Natural killer cell treated with Interleukin-12 subunit alpha and Interleukin-12 subunit beta and Interleukin-15 and Interleukin-18, amount 100 ng/mL, for 72 hours (primary cell): Measurements from ENCODE around the gene CRNKL1. TPM values are rescaled to one million over a fixed set of nuclear protein-coding genes. Genes with fewer than 3 reads are reported as not detected.
"Not testable (repeated sequence)": the region's sequence is repeated elsewhere in the genome, so short reads cannot be mapped to it uniquely, and the experiment has no call there.

ENCODE experiments used
- ATAC-seq, 2 donors: fragments of 150-1000 bp; cut with Tn5 transposase in 1 of 2; sonication (Bioruptor Pico), chemical (Tn5 transposase) in 1 of 2; 2 replicates each; pipeline ENCODE4 v1.10.0; 2021
- DNase-seq: peaks from one replicate; pipeline ENCODE4 v3.0.0; 2022; ENCODE audit warnings: low spot score
- H3K27ac Mint-ChIP-seq, 2 donors: 1 replicate in 1 of 2; 2 replicates in 1 of 2; pipeline ENCODE4 v1.8.0; 2022; ENCODE audit warnings: mixed read lengths in 2 of 2, mild to moderate bottlenecking in 1 of 2, moderate library complexity in 1 of 2
- H3K27me3 Mint-ChIP-seq, 2 donors: 1 replicate in 1 of 2; 2 replicates in 1 of 2; pipeline ENCODE4 v1.8.0; 2022; ENCODE audit warnings: mixed read lengths in 2 of 2
- H3K36me3 Mint-ChIP-seq: one replicate; pipeline ENCODE4 v1.8.0; 2022; ENCODE audit warnings: mixed read lengths
- H3K4me1 Mint-ChIP-seq, 2 donors: 1 replicate in 1 of 2; 2 replicates in 1 of 2; pipeline ENCODE4 v1.8.0; 2022; ENCODE audit warnings: low read depth in 2 of 2, mixed read lengths in 2 of 2, mild to moderate bottlenecking in 1 of 2
- H3K4me3 Mint-ChIP-seq: one replicate; pipeline ENCODE4 v1.8.0; 2022; ENCODE audit warnings: mixed read lengths
- H3K9me3 Mint-ChIP-seq: 2 replicates; pipeline ENCODE4 v1.8.0; 2022; ENCODE audit warnings: mixed read lengths
- total RNA-seq, 2 donors: library from RNA; stranded (reverse); gene quantifications; one replicate each; pipeline ENCODE4 v1.2.3, GENCODE V29; 2022

The CRNKL1 gene
- total RNA-seq, 2 donors from 2014 or later: 18.7 to 24.2 TPM

DNA sequence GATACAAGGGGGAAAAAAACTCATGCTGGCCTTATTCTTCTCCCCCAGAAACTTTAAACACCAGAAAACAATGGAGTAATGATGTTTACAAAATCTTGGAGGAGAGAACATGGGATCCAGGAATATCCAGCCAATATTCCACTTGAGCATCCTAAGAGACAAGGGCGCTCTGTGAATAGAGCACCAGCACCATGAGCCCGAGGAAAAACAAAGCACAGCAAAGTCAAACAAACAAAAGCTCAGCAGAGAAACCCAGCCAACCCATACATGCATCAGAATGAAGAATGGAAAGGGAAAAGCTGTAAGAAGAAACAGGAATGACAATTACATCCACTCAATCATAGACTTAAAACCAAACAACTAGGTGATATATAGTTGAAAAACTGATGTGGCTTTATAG lies 39.7 kb downstream of the CRNKL1 start:
- no peak overlapping the region for H3K27ac Mint-ChIP-seq
- no peaks in the 10 kb centered on the region for H3K36me3 Mint-ChIP-seq
- ATAC-seq (no peak), DNase-seq (no peak)
- H3K4me1 Mint-ChIP-seq: peaks cover 4 to 6% of the 10 kb centered on the region in 2 donors
- H3K27me3 Mint-ChIP-seq: peaks cover 13 to 30% of the 10 kb centered on the region in 2 donors
- H3K4me3 Mint-ChIP-seq: no peak overlapping the region
- H3K9me3 Mint-ChIP-seq: no peaks in the 10 kb centered on the region

DNA sequence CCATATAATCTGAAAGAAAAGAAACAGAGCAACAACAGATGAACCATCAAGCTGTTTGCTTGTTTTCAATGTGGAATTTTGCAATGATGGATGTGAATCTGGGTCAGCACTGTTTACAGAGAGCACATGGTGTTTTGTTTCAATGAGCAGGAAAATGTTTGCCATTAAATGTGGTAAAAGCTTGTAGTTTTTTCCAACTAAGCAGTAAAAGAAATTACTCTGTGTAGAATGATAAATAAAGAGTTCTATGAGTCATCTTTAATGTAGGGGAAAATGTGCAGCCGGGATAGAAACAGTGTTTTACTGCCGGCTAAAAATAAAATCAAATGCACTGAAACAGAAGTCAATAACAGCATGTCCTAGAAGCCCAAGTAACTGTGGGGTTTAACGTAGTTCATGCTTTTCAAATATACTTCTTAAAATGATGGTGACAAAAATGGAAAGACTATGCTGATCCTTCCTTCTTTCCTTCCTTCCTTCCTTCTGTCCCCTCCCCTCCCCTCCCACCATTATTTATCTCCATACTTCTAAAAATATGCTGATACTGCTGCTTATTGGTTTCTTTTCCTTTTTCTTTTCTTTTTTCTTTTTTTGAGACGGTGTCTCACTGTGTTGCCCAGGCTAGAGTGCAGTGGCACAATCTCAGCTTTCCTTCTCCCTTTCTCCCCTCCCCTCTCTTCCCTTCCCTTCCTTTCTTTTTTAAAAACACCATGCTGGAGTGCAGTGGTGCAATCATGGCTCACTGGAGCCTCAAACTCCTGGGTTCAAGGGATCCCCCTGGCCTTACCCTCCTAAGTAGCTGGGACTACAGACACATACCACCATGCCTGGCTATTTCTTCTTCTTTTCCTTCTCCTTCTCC lies 41.4 kb downstream of the CRNKL1 start:
- Mint-ChIP-seq H3K27me3 (peaks cover 18 to 35% of the 10 kb centered on the region in 2 donors), H3K36me3 (no peaks in the 10 kb centered on the region), H3K4me1 (no peaks in the 10 kb centered on the region), H3K9me3 (no peaks in the 10 kb centered on the region), H3K27ac (no peak overlapping the region), H3K4me3 (no peak overlapping the region)
- no peak for ATAC-seq
- no peak for DNase-seq

DNA sequence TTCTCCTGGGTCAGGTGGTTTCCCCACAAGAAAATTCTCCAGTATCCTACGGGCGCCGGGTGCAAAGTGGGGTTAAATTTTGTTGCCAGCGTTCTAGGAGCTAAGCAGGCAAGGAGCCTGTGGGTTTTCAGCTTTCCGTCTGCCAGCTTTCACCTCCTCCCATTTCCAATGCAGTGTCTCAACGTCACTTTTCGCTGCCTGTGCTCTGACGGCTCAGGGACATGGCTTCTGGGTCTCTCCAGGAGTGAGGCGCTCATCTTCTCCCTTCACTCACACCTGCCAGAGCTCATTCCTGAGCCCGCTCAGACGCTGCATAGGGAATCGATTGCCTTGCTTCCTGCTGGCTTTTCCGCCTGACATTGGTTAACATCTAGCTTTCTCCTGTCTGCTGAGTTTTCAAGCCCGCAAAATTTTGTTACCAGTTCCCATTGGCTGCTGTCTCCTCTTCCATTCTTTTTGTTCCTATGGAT lies 42.4 kb downstream of the CRNKL1 start:
- Mint-ChIP-seq H3K27ac (no peak overlapping the region), H3K4me1 (no peaks in the 10 kb centered on the region)

DNA sequence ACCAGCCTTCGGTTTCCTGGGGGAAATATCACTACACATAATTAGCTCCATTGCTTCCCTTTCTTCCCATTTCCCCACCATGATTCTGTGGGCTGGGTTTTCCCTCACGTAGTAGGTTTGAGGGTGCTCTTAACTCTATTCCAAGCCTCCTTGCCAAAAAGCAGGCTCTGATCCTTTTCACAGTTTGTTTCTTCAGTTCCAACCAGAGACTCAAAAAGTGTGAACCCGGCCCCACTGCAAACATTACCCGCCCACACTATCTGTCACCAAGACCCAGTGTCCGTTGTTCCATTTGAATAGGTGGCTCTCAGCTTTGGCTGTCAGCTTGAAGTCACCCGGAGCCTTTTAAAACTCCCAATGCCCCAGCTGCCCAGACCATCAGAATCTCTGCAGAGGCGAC lies 46.9 kb downstream of the CRNKL1 start:
- Mint-ChIP-seq H3K4me3 (no peak overlapping the region), H3K27me3 (peaks cover 44 to 65% of the 10 kb centered on the region in 2 donors), H3K9me3 (no peaks in the 10 kb centered on the region), H3K27ac (no peak overlapping the region), H3K4me1 (peaks cover 13 to 19% of the 10 kb centered on the region in 2 donors), H3K36me3 (no peaks in the 10 kb centered on the region)
- DNase-seq (no peak), ATAC-seq (no peak)

More for the DNA sequence above, 42.4 kb downstream of the CRNKL1 start:
- ATAC-seq (no peak), DNase-seq (no peak)
- no peaks in the 10 kb centered on the region for H3K9me3 Mint-ChIP-seq
- H3K27me3 Mint-ChIP-seq: peaks cover 22 to 42% of the 10 kb centered on the region in 2 donors
- no peaks in the 10 kb centered on the region for H3K36me3 Mint-ChIP-seq
- H3K4me3 Mint-ChIP-seq: no peak overlapping the region

GRCh38 chr20:20003955-20004322 lies 48.3 kb downstream of the CRNKL1 start:
- not testable (repeated sequence) for DNase-seq, H3K36me3 Mint-ChIP-seq, H3K9me3 Mint-ChIP-seq, ATAC-seq
- H3K4me1 Mint-ChIP-seq: peaks cover 13 to 25% of the 10 kb centered on the region in 2 donors
- peak overlapping the region in 1 of 2 donors; percentile 69 for H3K27ac Mint-ChIP-seq
- H3K27me3 Mint-ChIP-seq: peaks cover 48 to 66% of the 10 kb centered on the region in 2 donors
- peak overlapping the region; percentile 72 for H3K4me3 Mint-ChIP-seq

- DNase-seq (no peak), ATAC-seq (peak; percentile 24 to 53)
- peaks cover 13 to 25% of the 10 kb centered on the region in 2 donors for H3K4me1 Mint-ChIP-seq
- no peaks in the 10 kb centered on the region for H3K36me3 Mint-ChIP-seq
- H3K9me3 Mint-ChIP-seq: no peaks in the 10 kb centered on the region
- peaks cover 51 to 66% of the 10 kb centered on the region in 2 donors for H3K27me3 Mint-ChIP-seq
- H3K27ac Mint-ChIP-seq: peak overlapping the region in 1 of 2 donors; percentile 72
- peak overlapping the region; percentile 72 for H3K4me3 Mint-ChIP-seq
Measured at GRCh38 chr20:20003031-20003954, 49.0 kb downstream of the CRNKL1 start.

DNA sequence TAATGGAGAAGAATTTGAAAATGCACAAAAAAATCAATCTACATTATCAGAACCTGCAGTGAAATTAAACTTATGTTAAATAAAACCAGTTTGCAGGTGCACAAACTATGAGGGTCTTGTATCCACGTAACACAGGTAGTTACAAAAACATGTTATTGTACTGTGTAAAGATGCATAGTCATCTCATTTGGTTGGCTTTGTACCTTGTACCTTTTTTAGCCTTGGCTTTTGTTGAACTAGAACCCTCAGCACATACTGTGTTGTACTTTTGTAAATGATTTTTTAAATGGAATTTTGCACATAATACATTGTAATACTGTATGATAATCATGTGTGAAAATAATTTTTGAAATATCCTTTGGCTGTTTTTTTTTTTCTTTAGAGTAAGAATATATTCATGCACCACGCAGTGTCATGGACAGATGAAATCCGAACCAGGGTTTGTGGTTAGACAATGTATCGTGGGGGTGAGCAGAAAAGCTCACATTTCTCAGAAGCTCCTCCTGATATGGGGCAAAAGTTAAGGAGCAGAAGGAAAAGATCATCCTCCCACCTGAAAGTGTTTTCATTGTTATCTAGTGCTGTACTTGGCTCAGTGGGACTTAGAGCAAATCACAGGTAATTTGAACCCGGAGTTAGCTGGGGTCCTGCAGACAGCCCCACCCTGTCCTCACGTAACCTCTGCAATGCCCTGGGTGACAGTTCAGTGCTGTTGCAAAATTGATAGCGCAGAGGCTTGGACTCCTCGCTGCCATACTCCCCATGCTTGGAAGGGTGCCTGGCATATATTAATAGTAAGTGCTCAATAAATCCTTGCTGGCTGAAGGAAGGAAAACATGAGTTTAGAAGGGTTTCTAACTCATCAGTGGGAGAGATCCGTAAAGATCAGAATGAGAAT lies 49.9 kb downstream of the CRNKL1 start:
- H3K4me3 Mint-ChIP-seq: peak overlapping the region; percentile 72
- peaks cover 13 to 25% of the 10 kb centered on the region in 2 donors for H3K4me1 Mint-ChIP-seq
- ATAC-seq (no peak), DNase-seq (no peak)
- H3K9me3 Mint-ChIP-seq: no peaks in the 10 kb centered on the region
- H3K27ac Mint-ChIP-seq: peak overlapping the region in 1 of 2 donors; percentile 72
- H3K27me3 Mint-ChIP-seq: peaks cover 42 to 56% of the 10 kb centered on the region in 2 donors
- H3K36me3 Mint-ChIP-seq: no peaks in the 10 kb centered on the region

GRCh38 chr20:20000211-20000968 lies 51.9 kb downstream of the CRNKL1 start:
- Mint-ChIP-seq H3K27me3 (peaks cover 38 to 49% of the 10 kb centered on the region in 2 donors), H3K4me1 (peaks cover 13 to 25% of the 10 kb centered on the region in 2 donors), H3K36me3 (no peaks in the 10 kb centered on the region), H3K27ac (no peak overlapping the region), H3K9me3 (no peaks in the 10 kb centered on the region), H3K4me3 (no peak overlapping the region)
- ATAC-seq: peak in 1 of 2 donors; percentile 41
- DNase-seq: no peak

GRCh38 chr20:19998990-19999705 lies 53.1 kb downstream of the CRNKL1 start:
- no peak overlapping the region for H3K27ac Mint-ChIP-seq
- H3K4me1 Mint-ChIP-seq: peaks cover 13 to 25% of the 10 kb centered on the region in 2 donors
- no peak overlapping the region for H3K4me3 Mint-ChIP-seq
- H3K27me3 Mint-ChIP-seq: peaks cover 37 to 45% of the 10 kb centered on the region in 2 donors
- ATAC-seq: no peak
- no peaks in the 10 kb centered on the region for H3K36me3 Mint-ChIP-seq
- DNase-seq: no peak
- no peaks in the 10 kb centered on the region for H3K9me3 Mint-ChIP-seq

GRCh38 chr20:19996917-19997316 lies 55.3 kb downstream of the CRNKL1 start:
- no peak overlapping the region for H3K27ac Mint-ChIP-seq
- peaks cover 22 to 23% of the 10 kb centered on the region in 2 donors for H3K27me3 Mint-ChIP-seq
- DNase-seq (no peak), ATAC-seq (no peak)
- H3K9me3 Mint-ChIP-seq: no peaks in the 10 kb centered on the region
- no peak overlapping the region for H3K4me3 Mint-ChIP-seq
- peaks cover 0 to 8% of the 10 kb centered on the region in 2 donors for H3K4me1 Mint-ChIP-seq
- no peaks in the 10 kb centered on the region for H3K36me3 Mint-ChIP-seq

DNA sequence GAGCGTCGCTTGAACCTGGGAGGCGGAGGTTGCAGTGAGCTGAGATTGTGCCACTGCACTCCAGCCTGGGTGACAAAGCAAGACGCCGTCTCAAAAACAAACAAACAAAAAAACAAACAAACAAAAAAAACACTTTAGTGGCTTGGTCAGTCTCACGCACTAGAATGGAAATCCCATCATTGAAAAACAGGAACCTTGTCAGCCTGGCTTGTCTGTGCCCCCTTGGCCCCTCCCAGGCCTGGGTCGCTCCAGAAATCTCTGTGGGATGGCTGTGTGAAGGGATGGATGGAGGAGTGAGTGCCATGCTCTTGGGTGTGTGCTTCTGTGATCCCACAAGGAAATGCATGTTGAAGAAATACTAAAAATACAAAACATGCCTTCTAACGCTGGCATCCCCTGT lies 56.0 kb downstream of the CRNKL1 start:
- DNase-seq (no peak), ATAC-seq (no peak)
- Mint-ChIP-seq H3K27me3 (peaks cover 19 to 20% of the 10 kb centered on the region in 2 donors), H3K4me3 (no peak overlapping the region), H3K9me3 (no peaks in the 10 kb centered on the region), H3K36me3 (no peaks in the 10 kb centered on the region), H3K4me1 (peaks cover 0 to 8% of the 10 kb centered on the region in 2 donors), H3K27ac (no peak overlapping the region)
